ENCODE results near the gene PPP1R3F.

The PPP1R3F gene

DNA sequence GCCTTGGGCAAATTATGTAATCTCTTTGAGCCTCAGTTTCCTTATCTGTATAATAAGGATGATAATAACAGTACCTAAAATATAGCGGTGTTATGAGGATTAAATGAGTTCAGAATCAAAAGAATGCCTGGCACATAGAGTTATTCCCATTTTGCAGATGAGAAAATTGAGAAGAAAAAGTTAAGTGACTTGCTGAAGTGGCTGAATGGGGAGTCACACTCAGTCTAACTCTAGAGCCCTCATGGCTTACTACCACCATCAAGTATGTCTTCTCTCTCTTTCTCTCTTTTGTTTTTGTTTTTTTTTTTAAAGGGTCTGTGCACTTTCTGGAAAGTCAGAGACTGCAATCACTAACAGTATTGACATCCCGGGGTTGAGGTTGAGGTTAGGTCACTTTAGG lies 37.1 kb upstream of the PPP1R3F start:
- Histone ChIP-seq H3K4me1 (ENCODE audit: insufficient read depth, low read length, severe bottlenecking) (peaks cover 36% of the 10 kb centered on the region), H4K20me1 (ENCODE audit: insufficient read depth, low read length) (no peaks in the 10 kb centered on the region), H3K9me3 (ENCODE audit: low read length) (no peaks in the 10 kb centered on the region), H3K36me3 (ENCODE audit: insufficient read depth, low read length) (no peaks in the 10 kb centered on the region), H3K9ac (ENCODE audit: low read length) (no peak overlapping the region), H3K9me2 (ENCODE audit: low read depth, low read length) (no peaks in the 10 kb centered on the region), H3K4me2 (ENCODE audit: low read length) (no peak overlapping the region), H3K27ac (ENCODE audit: low read depth, low read length, poor library complexity, severe bottlenecking) (no peak overlapping the region), H2AFZ (ENCODE audit: low read length) (no peak overlapping the region), H3K27me3 (ENCODE audit: insufficient read depth, low read length) (no peaks in the 10 kb centered on the region), H3K4me3 (ENCODE audit: low read depth, low read length, poor library complexity, severe bottlenecking) (no peak overlapping the region), H3K79me2 (ENCODE audit: insufficient read depth, low read length) (no peaks in the 10 kb centered on the region), H3F3A (ENCODE audit: insufficient read depth, low read length) (no peaks in the 10 kb centered on the region)
- no peak for TF ChIP-seq EZH2 (IDR thresholded peaks at IDR 0.05; ENCODE audit: borderline replicate concordance, low read length)
- TF ChIP-seq, protein P1, sequence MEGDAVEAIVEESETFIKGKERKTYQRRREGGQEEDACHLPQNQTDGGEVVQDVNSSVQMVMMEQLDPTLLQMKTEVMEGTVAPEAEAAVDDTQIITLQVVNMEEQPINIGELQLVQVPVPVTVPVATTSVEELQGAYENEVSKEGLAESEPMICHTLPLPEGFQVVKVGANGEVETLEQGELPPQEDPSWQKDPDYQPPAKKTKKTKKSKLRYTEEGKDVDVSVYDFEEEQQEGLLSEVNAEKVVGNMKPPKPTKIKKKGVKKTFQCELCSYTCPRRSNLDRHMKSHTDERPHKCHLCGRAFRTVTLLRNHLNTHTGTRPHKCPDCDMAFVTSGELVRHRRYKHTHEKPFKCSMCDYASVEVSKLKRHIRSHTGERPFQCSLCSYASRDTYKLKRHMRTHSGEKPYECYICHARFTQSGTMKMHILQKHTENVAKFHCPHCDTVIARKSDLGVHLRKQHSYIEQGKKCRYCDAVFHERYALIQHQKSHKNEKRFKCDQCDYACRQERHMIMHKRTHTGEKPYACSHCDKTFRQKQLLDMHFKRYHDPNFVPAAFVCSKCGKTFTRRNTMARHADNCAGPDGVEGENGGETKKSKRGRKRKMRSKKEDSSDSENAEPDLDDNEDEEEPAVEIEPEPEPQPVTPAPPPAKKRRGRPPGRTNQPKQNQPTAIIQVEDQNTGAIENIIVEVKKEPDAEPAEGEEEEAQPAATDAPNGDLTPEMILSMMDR (IDR thresholded peaks at IDR 0.05; ENCODE audit: low read length) = no peak

DNA sequence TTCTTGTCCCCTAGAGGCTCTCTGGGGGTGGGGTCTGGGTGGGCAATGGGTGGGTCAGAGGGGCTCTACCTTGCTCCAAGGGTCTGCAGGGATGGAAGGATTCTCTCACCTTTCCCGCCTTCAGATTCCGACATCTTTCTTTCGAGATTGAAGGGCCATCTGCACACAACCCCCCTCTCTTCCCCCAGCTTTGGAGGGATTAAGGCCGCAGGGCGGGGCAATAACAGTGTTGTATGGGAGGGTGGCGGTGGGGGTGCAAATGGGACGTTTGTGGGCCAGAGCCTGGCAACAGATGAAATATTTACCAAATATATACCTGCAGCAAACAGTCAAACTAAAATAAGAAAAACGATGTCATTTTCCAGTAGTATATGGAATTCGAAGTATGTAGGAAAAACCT lies 36.4 kb upstream of the PPP1R3F start, which contains the start of gene CACNA1F:
TSS of gene CACNA1F (minus strand) at position 165 of the 400 bp plus-strand sequence. CDS start at position 134, 31 bp downstream.
- no peaks in the 10 kb centered on the region for H3F3A ChIP-seq (ENCODE audit: insufficient read depth, low read length)
- no peaks in the 10 kb centered on the region for H4K20me1 ChIP-seq (ENCODE audit: insufficient read depth, low read length)
- no peak within 1 kb of the TSS for H3K9ac ChIP-seq (ENCODE audit: low read length)
- no peaks in the 10 kb centered on the region for H3K27me3 ChIP-seq (ENCODE audit: insufficient read depth, low read length)
- H3K4me3 ChIP-seq (ENCODE audit: low read depth, low read length, poor library complexity, severe bottlenecking) = peak within 1 kb of the TSS; percentile 34
- H3K9me2 ChIP-seq (ENCODE audit: low read depth, low read length) = no peaks in the 10 kb centered on the region
- H3K4me1 ChIP-seq (ENCODE audit: insufficient read depth, low read length, severe bottlenecking) = peaks cover 36% of the 10 kb centered on the region
- TF ChIP-seq, protein P1 (IDR thresholded peaks at IDR 0.05; ENCODE audit: low read length) = no peak
- no peak for TF ChIP-seq EZH2 (IDR thresholded peaks at IDR 0.05; ENCODE audit: borderline replicate concordance, low read length)
- no peak within 1 kb of the TSS for H3K27ac ChIP-seq (ENCODE audit: low read depth, low read length, poor library complexity, severe bottlenecking)
- no peaks in the 10 kb centered on the region for H3K9me3 ChIP-seq (ENCODE audit: low read length)
- H2AFZ ChIP-seq (ENCODE audit: low read length) = no peak within 1 kb of the TSS
- no peaks in the 10 kb centered on the region for H3K36me3 ChIP-seq (ENCODE audit: insufficient read depth, low read length)
- no peaks in the 10 kb centered on the region for H3K79me2 ChIP-seq (ENCODE audit: insufficient read depth, low read length)
- peak within 1 kb of the TSS; percentile 50 for H3K4me2 ChIP-seq (ENCODE audit: low read length)

DNA sequence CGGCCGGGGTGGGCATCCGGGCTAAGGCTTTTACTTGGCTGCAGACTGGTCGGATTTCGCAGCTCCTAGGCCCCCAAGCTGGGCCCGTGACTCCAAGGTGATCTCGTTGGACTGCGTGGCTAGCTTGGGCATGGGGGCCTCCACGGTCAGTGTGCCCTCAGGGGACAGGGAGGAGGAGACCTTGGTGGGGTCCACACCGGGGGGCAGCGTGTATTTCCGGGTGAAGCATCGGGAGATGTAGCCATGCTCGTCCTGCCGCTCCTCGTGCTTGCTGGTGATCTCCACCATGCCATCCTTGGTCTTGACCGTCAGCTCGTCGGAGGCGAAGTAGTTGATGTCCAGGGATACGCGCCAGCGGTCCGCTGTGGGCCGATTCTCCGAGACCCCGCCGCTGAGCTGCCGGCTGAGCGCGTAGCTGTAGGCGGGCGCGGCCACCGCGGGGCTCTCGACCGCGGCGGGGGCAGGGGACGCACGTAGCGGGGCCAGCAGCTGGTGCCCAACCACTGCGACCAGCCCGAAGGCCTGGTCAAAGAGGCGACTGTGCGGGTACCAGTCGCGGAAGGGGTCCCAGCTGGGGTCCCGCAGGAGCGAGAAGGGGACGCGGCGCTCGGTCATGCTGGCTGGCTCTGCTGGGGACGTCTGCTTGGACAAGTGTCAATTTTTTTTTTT lies 35.6 kb upstream of the PPP1R3F start:
- Histone ChIP-seq H3K9ac (ENCODE audit: low read length) (no peak overlapping the region), H4K20me1 (ENCODE audit: insufficient read depth, low read length) (no peaks in the 10 kb centered on the region), H3K4me2 (ENCODE audit: low read length) (peak overlapping the region; percentile 50), H3K4me3 (ENCODE audit: low read depth, low read length, poor library complexity, severe bottlenecking) (peak overlapping the region; percentile 34), H3K9me3 (ENCODE audit: low read length) (no peaks in the 10 kb centered on the region), H3F3A (ENCODE audit: insufficient read depth, low read length) (no peaks in the 10 kb centered on the region), H2AFZ (ENCODE audit: low read length) (no peak overlapping the region), H3K27ac (ENCODE audit: low read depth, low read length, poor library complexity, severe bottlenecking) (no peak overlapping the region), H3K9me2 (ENCODE audit: low read depth, low read length) (no peaks in the 10 kb centered on the region), H3K36me3 (ENCODE audit: insufficient read depth, low read length) (no peaks in the 10 kb centered on the region), H3K4me1 (ENCODE audit: insufficient read depth, low read length, severe bottlenecking) (peaks cover 36% of the 10 kb centered on the region), H3K79me2 (ENCODE audit: insufficient read depth, low read length) (no peaks in the 10 kb centered on the region), H3K27me3 (ENCODE audit: insufficient read depth, low read length) (no peaks in the 10 kb centered on the region)
- TF ChIP-seq, protein P1 (IDR thresholded peaks at IDR 0.05; ENCODE audit: low read length) = no peak
- TF ChIP-seq EZH2 (IDR thresholded peaks at IDR 0.05; ENCODE audit: borderline replicate concordance, low read length) = no peak
